GM21619 (cell line): ENCODE data around the gene SARS2.

Experiments
- ATAC-seq: cut with Tn5 transposase; IDR thresholded peaks from one replicate; pipeline ENCODE4 v1.9.1; 2021; ENCODE audit not compliant: unreplicated experiment

SARS2 gene

DNA sequence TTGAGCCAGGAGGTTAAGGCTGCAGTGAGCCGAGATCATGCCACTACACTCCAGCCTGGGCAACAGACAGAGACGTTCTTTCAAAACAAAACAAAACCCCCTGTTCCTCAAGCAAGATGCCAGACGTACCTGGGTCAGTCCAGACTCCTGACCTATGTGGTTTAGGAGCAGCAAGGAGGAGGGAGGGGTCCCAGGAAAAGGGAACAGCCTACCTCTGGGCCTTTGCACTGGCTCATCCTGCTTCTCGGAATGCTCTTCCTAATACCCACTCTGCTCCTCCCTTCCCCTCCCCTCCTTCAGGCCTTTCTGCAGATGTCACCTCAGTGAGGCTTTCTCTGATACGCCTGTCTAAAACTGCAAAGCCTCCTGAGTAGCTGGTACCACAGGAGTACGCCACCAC lies 62.0 kb downstream of the SARS2 start:
- no peak for ATAC-seq

DNA sequence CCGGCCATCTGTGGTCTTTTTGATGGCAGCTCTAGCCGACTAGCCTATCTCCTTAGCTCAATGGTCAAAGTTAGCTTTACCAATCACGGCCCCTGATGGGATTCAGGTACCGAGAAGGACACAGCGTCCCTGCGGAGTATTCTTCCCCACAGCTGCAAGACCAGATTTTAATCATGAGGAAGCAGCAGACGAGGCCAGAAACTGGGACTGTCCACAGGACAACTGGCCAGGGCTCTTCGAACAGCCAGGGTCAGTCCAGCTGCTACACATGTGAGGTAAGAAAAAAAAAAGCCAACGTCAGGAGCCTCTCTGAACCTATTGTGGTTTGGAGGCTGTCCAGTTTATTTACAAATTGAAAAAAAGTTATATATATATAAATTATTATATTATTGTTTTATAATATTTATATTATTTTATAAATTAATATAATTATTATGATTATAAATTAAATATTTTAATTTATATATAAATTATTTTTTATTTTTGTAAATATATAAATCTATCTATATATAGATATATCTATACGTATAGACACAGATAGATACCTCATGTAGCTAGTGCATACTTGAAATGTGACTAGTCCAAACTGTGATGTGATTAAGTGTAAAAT lies 63.3 kb downstream of the SARS2 start:
- ATAC-seq: no peak
